HCT116 (cell line): ENCODE measurements around the gene CDR2. TPM values are rescaled to one million over a fixed set of nuclear protein-coding genes. Genes with fewer than 3 reads are reported as not detected.

Source experiments
- ATAC-seq: fragments of 200-7000 bp; cut with Tn5 transposase; 2 replicates; pipeline ENCODE4 v1.9.1; 2020; ENCODE audit warnings: mild to moderate bottlenecking, moderate library complexity
- BruUV-seq: library from RNA; stranded (reverse); fragments of 400-500 nt; replicated peaks from 2 replicates; lab custom pipeline; 2021; lab: Mats Ljungman, UMichigan
- CTCF ChIA-PET: fragments of 300-600 bp; sonication (Branson Sonifier 250); formaldehyde crosslinking; loops from one replicate; lab custom pipeline; 2021; ENCODE audit warnings: antibody characterized with exemption; lab: Charles Lee
- POLR2A ChIA-PET: fragments of 300-600, 350-600 bp; sonication (Branson Sonifier 250); formaldehyde crosslinking; loops from one replicate; lab custom pipeline; 2021; ENCODE audit warnings: antibody characterized with exemption; lab: Charles Lee
- RAD21 ChIA-PET, 2 experiments: fragments of 300-600 bp; sonication (Branson Sonifier 250); formaldehyde crosslinking; loops; one replicate each; lab custom pipeline; 2023; ENCODE audit warnings: low total read pairs in 2 of 2; ENCODE audit not compliant: uncharacterized antibody in 2 of 2, unreplicated experiment in 2 of 2, low non-redundant PET in 1 of 2; lab: Charles Lee
- DNase-seq: peaks from one replicate; pipeline ENCODE4 v3.0.0-alpha.2; 2010; ENCODE audit warnings: low read depth, low spot score
- H2AFZ ChIP-seq: fragments of 200-600 bp; shearing (Covaris generic), sonication (generic); 2 replicates; pipeline ENCODE4 v1.6.1; 2017; ENCODE audit warnings: low read depth, mixed run types, mixed read lengths, antibody characterized with exemption, low read length; ENCODE audit not compliant: poor library complexity, severe bottlenecking
- H3K27ac ChIP-seq: 2 replicates; pipeline ENCODE4 v1.5.1; 2012; ENCODE audit warnings: low read depth, low read length
- H3K27me3 ChIP-seq: fragments of 200-600 bp; sonication (generic); 2 replicates; pipeline ENCODE4 v1.6.1; 2016; ENCODE audit warnings: mixed run types, low read length, mixed read lengths; ENCODE audit not compliant: insufficient read depth
- H3K36me3 ChIP-seq, 2 experiments: fragments of 200-500 bp in 1 of 2; fragments of 200-600 bp in 1 of 2; sonication (Bioruptor generic) in 1 of 2; sonication (generic) in 1 of 2; 2 replicates each; pipeline versions ENCODE4 v1.5.1 to v1.6.1; 2014 to 2016; ENCODE audit warnings: low read length in 2 of 2, inconsistent platforms in 1 of 2, mixed read lengths in 1 of 2, mixed run types in 1 of 2; ENCODE audit not compliant: insufficient read depth in 2 of 2, control insufficient read depth in 1 of 2
- H3K4me1 ChIP-seq, 2 experiments: fragments of 200-600 bp in 1 of 2; sonication (generic) in 1 of 2; 2 replicates each; pipeline versions ENCODE4 v1.5.1 to v1.6.1; 2012 to 2017; ENCODE audit warnings: low read length in 2 of 2, inconsistent platforms in 1 of 2, mild to moderate bottlenecking in 1 of 2, mixed read lengths in 1 of 2, mixed run types in 1 of 2, moderate library complexity in 1 of 2; ENCODE audit not compliant: insufficient read depth in 2 of 2, control insufficient read depth in 1 of 2
- H3K4me2 ChIP-seq: fragments of 200-600 bp; sonication (generic); 2 replicates; pipeline ENCODE4 v1.6.1; 2017; ENCODE audit warnings: mixed run types, low read length, mixed read lengths
- H3K4me3 ChIP-seq, 2 experiments: fragments of 200-600 bp in 1 of 2; sonication (generic) in 1 of 2; replicated peaks in 1 of 2; 2 replicates each; pipeline ENCODE4 v1.5.1; 2011 to 2016; ENCODE audit warnings: low read length in 2 of 2, control low read depth in 1 of 2, low read depth in 1 of 2, mild to moderate bottlenecking in 1 of 2, mixed read lengths in 1 of 2, mixed run types in 1 of 2
- H3K79me2 ChIP-seq: fragments of 200-600 bp; sonication (generic); 2 replicates; pipeline ENCODE4 v1.6.1; 2017; ENCODE audit warnings: mild to moderate bottlenecking, mixed run types, low read length, moderate library complexity, mixed read lengths; ENCODE audit not compliant: insufficient read depth
- H3K9ac ChIP-seq: fragments of 200-600 bp; sonication (generic); 2 replicates; pipeline ENCODE4 v1.6.1; 2016; ENCODE audit warnings: low read length, mixed read lengths
- H3K9me2 ChIP-seq: fragments of 200-600 bp; sonication (generic), shearing (Covaris generic); 2 replicates; pipeline ENCODE4 v1.6.1; 2017; ENCODE audit warnings: mixed run types, mild to moderate bottlenecking, moderate library complexity; ENCODE audit not compliant: insufficient read depth
- H3K9me3 ChIP-seq, 2 experiments: fragments of 200-500 bp in 1 of 2; fragments of 200-600 bp in 1 of 2; sonication (Bioruptor generic) in 1 of 2; sonication (generic) in 1 of 2; 2 replicates each; pipeline ENCODE4 v1.6.1; 2014 to 2017; ENCODE audit warnings: low read length in 2 of 2, mixed read lengths in 2 of 2, inconsistent platforms in 1 of 2, low read depth in 1 of 2, mild to moderate bottlenecking in 1 of 2, mixed run types in 1 of 2, moderate library complexity in 1 of 2; ENCODE audit not compliant: control insufficient read depth in 1 of 2, insufficient read depth in 1 of 2
- H4K20me1 ChIP-seq: fragments of 200-600 bp; sonication (generic), shearing (Covaris generic); 2 replicates; pipeline ENCODE4 v1.6.1; 2017; ENCODE audit warnings: mixed run types, mild to moderate bottlenecking, moderate library complexity; ENCODE audit not compliant: insufficient read depth
- EGR1 ChIP-seq: IDR thresholded peaks from 2 replicates; pipeline ENCODE4 v1.6.1; 2012; ENCODE audit warnings: low read depth
- EZH2 ChIP-seq: fragments of 200-600 bp; sonication (generic); IDR thresholded peaks from 2 replicates; pipeline ENCODE4 v1.6.1; 2017; ENCODE audit warnings: antibody characterized with exemption, mixed run types
- RAD21 ChIP-seq: IDR thresholded peaks from 2 replicates; pipeline ENCODE4 v1.6.1; 2012; ENCODE audit warnings: low read depth, mild to moderate bottlenecking
- SP1 ChIP-seq: IDR thresholded peaks from 2 replicates; pipeline ENCODE4 v1.6.1; 2012; ENCODE audit warnings: low read depth
- intact Hi-C: fragments of 100-400 bp; cut with micrococcal nuclease; formaldehyde crosslinking; loops from 2 replicates; pipeline ENCODE4 v1.10.0; 2022
- total RNA-seq: library from RNA; stranded (reverse); gene quantifications from one replicate; pipeline ENCODE4 v1.2.1, GENCODE V29; 2021; ENCODE audit not compliant: unreplicated experiment

The CDR2 gene
- total RNA-seq, 1 experiment from 2014 or later = 27.3 TPM

DNA sequence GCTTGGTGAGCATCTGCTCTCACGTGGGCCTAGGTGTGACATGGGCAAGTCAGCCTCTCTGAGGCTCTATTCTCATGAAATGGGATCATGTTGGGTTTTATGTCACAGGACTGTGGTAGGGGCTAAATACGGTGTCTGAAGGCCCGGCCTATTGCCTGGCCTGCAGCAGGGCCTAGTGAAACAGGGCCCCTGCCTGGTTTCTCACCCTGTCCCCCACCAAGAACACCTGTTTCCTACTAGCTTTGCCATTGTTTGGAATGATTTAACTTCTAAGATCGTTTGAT, 48.1 kb downstream of the CDR2 start:
- no peak overlapping the region for H3K4me3 ChIP-seq
- H3K9me2 ChIP-seq = no peaks in the 10 kb centered on the region
- no peak overlapping the region for H3K4me2 ChIP-seq
- RAD21 ChIA-PET = no interaction called here
- intact Hi-C loops = loop anchor here (10.0 kb wide), 3 partner anchors 58 to 1022 kb away; no protein-coding TSS in a partner anchor
- no peaks in the 10 kb centered on the region for H3K9me3 ChIP-seq
- BruUV-seq = no TSS peak
- H4K20me1 ChIP-seq = no peaks in the 10 kb centered on the region
- H3K36me3 ChIP-seq = peaks cover 26 to 29% of the 10 kb centered on the region in 2 experiments; a peak in 3 of 4 replicates
- H3K9ac ChIP-seq = no peak overlapping the region
- POLR2A ChIA-PET = no interaction called here
- no peak for ATAC-seq
- no peaks in the 10 kb centered on the region for H3K4me1 ChIP-seq
- CTCF ChIA-PET = no interaction called here
- H2AFZ ChIP-seq = no peak overlapping the region
- H3K27me3 ChIP-seq = no peaks in the 10 kb centered on the region
- no peak overlapping the region for H3K27ac ChIP-seq
- no peak for TF ChIP-seq EZH2
- no peak for TF ChIP-seq SP1
- TF ChIP-seq EGR1 = no peak
- H3K79me2 ChIP-seq = peaks cover 12% of the 10 kb centered on the region; the same call in 1 of the 2 replicates
- no peak for DNase-seq

DNA sequence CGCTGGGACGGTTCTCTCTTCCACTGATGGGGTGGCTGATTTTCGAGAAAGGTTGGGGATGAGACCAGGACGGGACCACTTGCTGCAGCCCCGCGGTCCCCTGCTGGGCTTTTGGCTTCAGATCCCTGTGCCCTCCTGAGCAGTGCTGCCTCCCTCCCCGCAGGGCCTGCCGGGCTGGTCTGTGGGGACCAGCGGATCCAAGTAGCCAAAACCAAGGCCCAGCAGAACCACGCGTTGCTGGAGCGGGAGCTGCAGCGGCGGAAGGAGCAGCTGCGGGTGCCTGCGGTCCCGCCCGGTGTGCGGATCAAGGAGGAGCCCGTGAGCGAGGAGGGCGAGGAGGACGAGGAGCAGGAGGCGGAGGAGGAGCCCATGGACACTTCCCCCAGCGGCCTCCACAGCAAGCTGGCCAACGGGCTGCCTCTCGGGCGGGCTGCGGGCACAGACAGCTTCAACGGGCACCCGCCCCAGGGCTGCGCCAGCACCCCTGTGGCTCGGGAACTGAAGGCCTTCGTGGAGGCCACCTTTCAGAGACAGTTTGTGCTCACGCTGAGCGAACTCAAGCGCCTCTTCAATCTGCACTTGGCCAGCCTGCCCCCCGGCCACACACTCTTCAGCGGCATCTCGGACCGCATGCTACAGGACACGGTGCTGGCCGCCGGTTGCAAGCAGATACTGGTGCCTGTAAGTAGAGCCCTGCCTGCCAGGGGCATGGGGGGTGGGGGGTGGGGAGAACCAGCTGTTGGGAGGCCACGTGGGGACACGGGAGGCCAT, 48.6 kb downstream of the CDR2 start:
- no peak for TF ChIP-seq RAD21
- H3K4me2 ChIP-seq = no peak overlapping the region
- DNase-seq = no peak
- BruUV-seq = no TSS peak
- no peaks in the 10 kb centered on the region for H3K9me3 ChIP-seq
- no peaks in the 10 kb centered on the region for H3K9me2 ChIP-seq
- peaks cover 11% of the 10 kb centered on the region; the same call in 1 of the 2 replicates for H3K79me2 ChIP-seq
- ATAC-seq = no peak
- no peak overlapping the region for H3K4me3 ChIP-seq
- H2AFZ ChIP-seq = no peak overlapping the region
- no peaks in the 10 kb centered on the region for H3K4me1 ChIP-seq
- no peaks in the 10 kb centered on the region for H3K27me3 ChIP-seq
- POLR2A ChIA-PET = no interaction called here
- H3K36me3 ChIP-seq = peaks cover 23 to 29% of the 10 kb centered on the region in 2 experiments; a peak in 3 of 4 replicates
- intact Hi-C loops = loop anchor here (10.0 kb wide), 3 partner anchors 59 to 1021 kb away; no protein-coding TSS in a partner anchor
- CTCF ChIA-PET = no interaction called here
- RAD21 ChIA-PET = no interaction called here
- no peaks in the 10 kb centered on the region for H4K20me1 ChIP-seq
- no peak overlapping the region for H3K27ac ChIP-seq
- H3K9ac ChIP-seq = no peak overlapping the region
